Measurements from ENCODE around the gene NBEA. TPM values are rescaled to one million over a fixed set of nuclear protein-coding genes. Genes with fewer than 3 reads are reported as not detected.
A peak's percentile ranks its signal among the peaks of the same experiment; 100 is the strongest.
"Not testable (repeated sequence)": the region's sequence is repeated elsewhere in the genome, so short reads cannot be mapped to it uniquely, and the experiment has no call there.

Gene NBEA
- total RNA-seq (2014; rRNA removed; shearing (Covaris generic)): 3.6 and 5.1 TPM in 2 replicates

GRCh38 chr13:34941835-34942731 lies at the start of gene NBEA:
Gene NBEA, plus strand, starts transcription at chr13:34942270. Its CDS starts 551 bp downstream, at chr13:34942821.
- in situ Hi-C loops (cut with HindIII; ENCODE audit: low sequenced_read_pairs): no loop called here
- peak; percentile 77 for DNase-seq (ENCODE audit: low spot score)

- in situ Hi-C loops (cut with HindIII; ENCODE audit: low sequenced_read_pairs): no loop called here
Observed at GRCh38 chr13:34894756-34895155, 47.3 kb upstream of the NBEA start.

GRCh38 chr13:34897220-34897619 lies 44.9 kb upstream of the NBEA start:
- in situ Hi-C loops (cut with HindIII; ENCODE audit: low sequenced_read_pairs): no loop called here
- DNase-seq (ENCODE audit: low spot score): no peak

More at GRCh38 chr13:34894756-34895155, 47.3 kb upstream of the NBEA start:
- no peak for DNase-seq (ENCODE audit: low spot score)

- in situ Hi-C loops (cut with HindIII; ENCODE audit: low sequenced_read_pairs): no loop called here
- DNase-seq (ENCODE audit: low spot score): no peak
Observed at GRCh38 chr13:34899888-34900287, 42.2 kb upstream of the NBEA start.

- in situ Hi-C loops (cut with HindIII; ENCODE audit: low sequenced_read_pairs): no loop called here
- DNase-seq (ENCODE audit: low spot score): no peak
Observed at GRCh38 chr13:34900288-34900739, 41.8 kb upstream of the NBEA start.

- in situ Hi-C loops (cut with HindIII; ENCODE audit: low sequenced_read_pairs): no loop called here
Observed at GRCh38 chr13:34901572-34901971, 40.5 kb upstream of the NBEA start.

GRCh38 chr13:34911159-34911558 lies 30.9 kb upstream of the NBEA start:
- DNase-seq (ENCODE audit: low spot score): no peak
- in situ Hi-C loops (cut with HindIII; ENCODE audit: low sequenced_read_pairs): no loop called here

More at GRCh38 chr13:34901572-34901971, 40.5 kb upstream of the NBEA start:
- DNase-seq (ENCODE audit: low spot score): peak; percentile 43

GRCh38 chr13:34913040-34913439 lies 29.0 kb upstream of the NBEA start:
- in situ Hi-C loops (cut with HindIII; ENCODE audit: low sequenced_read_pairs): no loop called here
- no peak for DNase-seq (ENCODE audit: low spot score)

- DNase-seq (ENCODE audit: low spot score): no peak
- in situ Hi-C loops (cut with HindIII; ENCODE audit: low sequenced_read_pairs): no loop called here
Observed at GRCh38 chr13:34914416-34914815, 27.7 kb upstream of the NBEA start.

- in situ Hi-C loops (cut with HindIII; ENCODE audit: low sequenced_read_pairs): no loop called here
- no peak for DNase-seq (ENCODE audit: low spot score)
Observed at GRCh38 chr13:34926508-34926907, 15.6 kb upstream of the NBEA start.

GRCh38 chr13:34928676-34929075 lies 13.4 kb upstream of the NBEA start:
- in situ Hi-C loops (cut with HindIII; ENCODE audit: low sequenced_read_pairs); DNase-seq (ENCODE audit: low spot score): not testable (repeated sequence)

- in situ Hi-C loops (cut with HindIII; ENCODE audit: low sequenced_read_pairs): no loop called here
- no peak for DNase-seq (ENCODE audit: low spot score)
Observed at GRCh38 chr13:34931572-34931971, 10.5 kb upstream of the NBEA start.

- in situ Hi-C loops (cut with HindIII; ENCODE audit: low sequenced_read_pairs): no loop called here
- no peak for DNase-seq (ENCODE audit: low spot score)
Observed at GRCh38 chr13:34933349-34933748, 8.7 kb upstream of the NBEA start.

- no peak for DNase-seq (ENCODE audit: low spot score)
- in situ Hi-C loops (cut with HindIII; ENCODE audit: low sequenced_read_pairs): no loop called here
Observed at GRCh38 chr13:34933786-34934185, 8.3 kb upstream of the NBEA start.

GRCh38 chr13:34935841-34936240 lies 6.2 kb upstream of the NBEA start:
- in situ Hi-C loops (cut with HindIII; ENCODE audit: low sequenced_read_pairs): no loop called here
- no peak for DNase-seq (ENCODE audit: low spot score)

GRCh38 chr13:34939771-34940170 lies 2.3 kb upstream of the NBEA start:
- no peak for DNase-seq (ENCODE audit: low spot score)
- in situ Hi-C loops (cut with HindIII; ENCODE audit: low sequenced_read_pairs): no loop called here

- in situ Hi-C loops (cut with HindIII; ENCODE audit: low sequenced_read_pairs): no loop called here
- peak; percentile 66 for DNase-seq (ENCODE audit: low spot score)
Observed at GRCh38 chr13:34941436-34941834, 635 bp upstream of the NBEA start.

GRCh38 chr13:34942732-34943435 lies 814 bp downstream of the NBEA start:
- in situ Hi-C loops (cut with HindIII; ENCODE audit: low sequenced_read_pairs): no loop called here

GRCh38 chr13:34943436-34944273 lies 1.6 kb downstream of the NBEA start:
- in situ Hi-C loops (cut with HindIII; ENCODE audit: low sequenced_read_pairs): no loop called here
- DNase-seq (ENCODE audit: low spot score): peak; percentile 61

More at GRCh38 chr13:34942732-34943435, 814 bp downstream of the NBEA start:
- peak; percentile 77 for DNase-seq (ENCODE audit: low spot score)

Data from G401 (cell line).